Endothelial cell of umbilical vein (primary cell): Measurements from ENCODE around the gene HPX. TPM values are rescaled to one million over a fixed set of nuclear protein-coding genes. Genes with fewer than 3 reads are reported as not detected.

Experiments used
- BruUV-seq: library from RNA; stranded (reverse); fragments of 400-500 nt; replicated peaks from 2 replicates; lab custom pipeline; 2021; lab: Mats Ljungman, UMichigan
- CTCF ChIA-PET: fragments of 300-600, 350-600 bp; sonication (Branson Sonifier 250); formaldehyde crosslinking; loops from one replicate; lab custom pipeline; 2021; ENCODE audit warnings: antibody characterized with exemption, inconsistent platforms; lab: Charles Lee
- POLR2A ChIA-PET: fragments of 300-600, 350-600 bp; sonication (Branson Sonifier 250); formaldehyde crosslinking; loops from one replicate; lab custom pipeline; 2021; ENCODE audit warnings: antibody characterized with exemption, inconsistent platforms; lab: Charles Lee
- DNase-seq: peaks from one replicate; pipeline ENCODE4 v3.0.0-alpha.2; 2011; ENCODE audit warnings: low read depth, low spot score
- FAIRE-seq: peaks from 2 replicates; lab custom pipeline; 2011; peaks lifted over from hg19 to GRCh38; lab: Jason Lieb, UNC
- H2AFZ ChIP-seq: 2 replicates; pipeline ENCODE4 v1.6.0; 2012; ENCODE audit warnings: low read depth, low read length, control low read depth, inconsistent platforms
- H3K27ac ChIP-seq: 2 replicates; pipeline ENCODE4 v1.5.1; 2011; ENCODE audit warnings: low read depth, mild to moderate bottlenecking, control low read depth, low read length, moderate library complexity; ENCODE audit not compliant: insufficient read depth
- H3K27me3 ChIP-seq, 2 experiments: 2 replicates each; pipeline versions ENCODE4 v1.6.0 to v1.6.1; 2011; ENCODE audit warnings: low read length in 2 of 2, mixed read lengths in 1 of 2; ENCODE audit not compliant: control insufficient read depth in 2 of 2, insufficient read depth in 2 of 2
- H3K36me3 ChIP-seq, 2 experiments: 2 replicates in 1 of 2; 3 replicates in 1 of 2; pipeline ENCODE4 v1.5.1; 2011; ENCODE audit warnings: low read length in 2 of 2, mild to moderate bottlenecking in 1 of 2, moderate library complexity in 1 of 2; ENCODE audit not compliant: control insufficient read depth in 2 of 2, insufficient read depth in 2 of 2; ENCODE audit errors: extremely low read depth in 1 of 2
- H3K4me1 ChIP-seq: 3 replicates; pipeline ENCODE4 v1.5.1; 2011; ENCODE audit warnings: mild to moderate bottlenecking, low read length; ENCODE audit not compliant: control insufficient read depth, insufficient read depth; ENCODE audit errors: extremely low read depth
- H3K4me2 ChIP-seq: 2 replicates; pipeline ENCODE4 v1.6.1; 2011; ENCODE audit warnings: low read length, control low read depth, mixed read lengths; ENCODE audit not compliant: insufficient read depth
- H3K4me3 ChIP-seq, 3 experiments: fragments of 200-600 bp in 1 of 3; sonication (generic), shearing (Covaris generic) in 1 of 3; replicated peaks in 1 of 3; 2 replicates each; pipeline ENCODE4 v1.5.1; 2011 to 2016; ENCODE audit warnings: control low read depth in 3 of 3, low read length in 3 of 3, mild to moderate bottlenecking in 2 of 3, inconsistent platforms in 1 of 3, low read depth in 1 of 3, moderate library complexity in 1 of 3; ENCODE audit not compliant: insufficient read depth in 1 of 3
- H3K79me2 ChIP-seq: 2 replicates; pipeline ENCODE4 v1.6.0; 2012; ENCODE audit warnings: low read length, inconsistent platforms; ENCODE audit not compliant: control insufficient read depth, insufficient read depth
- H3K9ac ChIP-seq: replicated peaks from 2 replicates; pipeline ENCODE3; 2011; ENCODE audit warnings: low read length, control low read depth; ENCODE audit not compliant: insufficient read depth; ENCODE audit errors: extremely low read depth
- H3K9me1 ChIP-seq: replicated peaks from 3 replicates; pipeline ENCODE4 v1.6.0; 2011; ENCODE audit warnings: mild to moderate bottlenecking, low read length; ENCODE audit not compliant: control insufficient read depth, insufficient read depth; ENCODE audit errors: extremely low read depth
- H3K9me3 ChIP-seq: replicated peaks from 2 replicates; pipeline ENCODE4 v1.5.1; 2012; ENCODE audit warnings: low read length, inconsistent platforms; ENCODE audit not compliant: control insufficient read depth, insufficient read depth
- H4K20me1 ChIP-seq: replicated peaks from 2 replicates; pipeline ENCODE3; 2011; ENCODE audit warnings: mild to moderate bottlenecking, low read length; ENCODE audit not compliant: control insufficient read depth, insufficient read depth; ENCODE audit errors: extremely low read depth
- EZH2 ChIP-seq: IDR thresholded peaks from 2 replicates; pipeline ENCODE4 v1.6.1; 2012; ENCODE audit warnings: borderline replicate concordance, low read depth, mild to moderate bottlenecking, moderate library complexity, low read length, inconsistent platforms; ENCODE audit not compliant: severe bottlenecking
- FOS ChIP-seq: IDR thresholded peaks from 2 replicates; pipeline ENCODE4 v1.6.1; 2011; ENCODE audit warnings: mild to moderate bottlenecking, low read length, moderate library complexity, borderline replicate concordance; ENCODE audit not compliant: insufficient read depth
- GATA2 ChIP-seq: IDR thresholded peaks from 2 replicates; pipeline ENCODE4 v1.7.0; 2011; ENCODE audit warnings: low read depth, mild to moderate bottlenecking, moderate library complexity, mixed read lengths, low read length; ENCODE audit not compliant: insufficient read length, insufficient read depth
- JUN ChIP-seq: IDR thresholded peaks from 2 replicates; pipeline ENCODE4 v1.6.1; 2011; ENCODE audit warnings: borderline replicate concordance, low read depth; ENCODE audit not compliant: insufficient read length, insufficient read depth
- MYC ChIP-seq: IDR thresholded peaks from one replicate; pipeline ENCODE4 v1.6.1; 2011; ENCODE audit warnings: mild to moderate bottlenecking, low read depth, low read length
- POLR2A ChIP-seq: IDR thresholded peaks from 2 replicates; pipeline ENCODE4 v1.6.1; 2012; ENCODE audit warnings: low read depth, mild to moderate bottlenecking, control low read depth, low read length
- POLR2AphosphoS5 ChIP-seq: IDR thresholded peaks from 2 replicates; pipeline ENCODE4 v1.6.1; 2012; ENCODE audit warnings: low read depth, mild to moderate bottlenecking, control low read depth, low read length, moderate library complexity; ENCODE audit not compliant: insufficient read depth
- dilution Hi-C: fragments of 300-500 bp; cut with MboI; formaldehyde crosslinking; loops from one replicate; pipeline ENCODE4 v1.15.0; 2019; ENCODE audit warnings: low sequenced_read_pairs; ENCODE audit not compliant: extremely low pct_ligation_motif_present
- intact Hi-C: fragments of 100-400 bp; cut with micrococcal nuclease; formaldehyde crosslinking; loops from one replicate; pipeline ENCODE4 v1.10.0; 2022
- polyA plus RNA-seq, 4 experiments: library from polyadenylated mRNA; depleted of rRNA in 3 of 4; stranded (reverse) in 3 of 4; unstranded in 1 of 4; fragments of >200 nt; gene quantifications; 2 replicates each; pipeline versions ENCODE4 v1.2.1 to v1.2.3, GENCODE V29; 2011 to 2012; ENCODE audit warnings: missing spikeins in 1 of 4
- total RNA-seq: library from RNA; stranded (reverse); gene quantifications from 2 replicates; pipeline ENCODE4 v1.2.3, GENCODE V29; 2021
- TF ChIP-seq, protein P1 (sequence below), 2 donors: IDR thresholded peaks; 1 replicate in 1 of 2; 2 replicates in 1 of 2; pipeline ENCODE4 v1.5.1; 2011; ENCODE audit warnings: low read length in 2 of 2, mild to moderate bottlenecking in 2 of 2, moderate library complexity in 2 of 2, control low read depth in 1 of 2, inconsistent platforms in 1 of 2, low read depth in 1 of 2; ENCODE audit not compliant: insufficient read depth in 1 of 2; ENCODE audit errors: extremely low read depth in 1 of 2
- TF ChIP-seq, protein P2 (sequence below): IDR thresholded peaks from 2 replicates; pipeline ENCODE4 v1.6.1; 2011; ENCODE audit not compliant: insufficient read depth, insufficient read length

Gene HPX
- total and polyA plus RNA-seq, 2 donors (not counting 3 experiments of a cell fraction or from before 2014, with no cell fraction given), result 1.3 to 1.5 TPM

DNA sequence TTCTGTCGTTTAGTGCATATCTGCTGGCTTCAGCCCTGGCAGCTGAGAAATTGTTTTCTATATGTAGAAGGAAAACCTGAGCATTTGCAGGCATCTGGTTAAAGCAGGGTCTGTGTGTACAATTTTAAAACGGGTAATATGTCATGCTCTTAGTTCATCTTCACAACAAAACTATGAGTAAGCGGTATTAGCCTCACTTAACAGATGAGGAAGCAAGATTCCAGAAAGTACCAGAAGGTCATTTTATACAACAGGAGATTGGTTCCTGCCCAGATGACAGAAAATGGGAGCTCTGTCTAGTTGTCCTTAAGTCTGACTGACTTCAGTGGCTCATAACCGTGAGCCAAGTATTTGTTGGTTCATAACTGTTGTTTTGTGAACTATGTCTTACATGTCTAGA is 41.7 kb upstream of the HPX start:
- H3K27me3 ChIP-seq, result no peaks in the 10 kb centered on the region
- no peaks in the 10 kb centered on the region for H4K20me1 ChIP-seq
- POLR2A ChIA-PET, result interaction anchor here (1.5 to 1.6 kb wide), 2 partner anchors 10 to 13 kb away, joined by 4 to 8 read pairs; no protein-coding TSS in a partner anchor
- no peak for TF ChIP-seq POLR2AphosphoS5
- intact Hi-C loops (no loop called here), dilution Hi-C loops (no loop called here)
- FAIRE-seq (no peak), DNase-seq (no peak)
- H3K4me1 ChIP-seq, result peaks cover 18% of the 10 kb centered on the region
- peaks cover 36% of the 10 kb centered on the region for H3K79me2 ChIP-seq
- H3K4me2 ChIP-seq, result peak overlapping the region; percentile 77
- no peak overlapping the region for H2AFZ ChIP-seq
- BruUV-seq, result no TSS peak
- CTCF ChIA-PET, result interaction anchor here (0.9 to 2.6 kb wide), 4 partner anchors 49 to 201 kb away, joined by 3 to 28 read pairs (median 9); partner anchors contain the start of genes MRPL17 and SMPD1
- H3K9me3 ChIP-seq, result no peaks in the 10 kb centered on the region
- H3K9me1 ChIP-seq, result no peaks in the 10 kb centered on the region
- peak overlapping the region; percentile 70 for H3K9ac ChIP-seq
- H3K27ac ChIP-seq, result peak overlapping the region; percentile 72
- H3K4me3 ChIP-seq, result peak overlapping the region in 2 of 3 experiments; percentile 57 to 65
- peaks cover 6 to 16% of the 10 kb centered on the region in 2 experiments for H3K36me3 ChIP-seq

DNA sequence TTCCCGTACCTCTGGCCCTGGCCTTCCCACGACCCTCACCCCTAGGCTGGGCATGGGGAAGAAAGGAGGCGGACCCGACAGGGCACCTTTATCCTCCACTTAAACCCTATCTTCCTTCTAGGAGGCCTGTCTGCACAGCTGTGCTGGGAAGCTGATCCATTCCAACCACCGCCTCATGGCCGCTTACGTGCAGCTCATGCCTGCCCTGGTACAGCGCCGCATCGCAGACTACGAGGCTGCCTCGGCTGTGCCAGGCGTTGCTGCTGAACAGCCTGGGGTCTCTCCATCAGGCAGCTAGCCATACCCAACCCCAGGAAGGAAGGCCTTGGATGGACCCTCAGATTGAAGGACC is 41.1 kb upstream of the HPX start:
- intact Hi-C loops, result loop anchor here (1.0 to 2.0 kb wide), 7 partner anchors 9 to 213 kb away; partner anchors contain the start of genes APBB1, MRPL17, SMPD1 and TAF10
- Histone ChIP-seq H3K9me3 (no peaks in the 10 kb centered on the region), H3K9ac (peak overlapping the region; percentile 70), H3K4me3 (peak overlapping the region; percentile 3 to 65 (median 57)), H3K9me1 (no peaks in the 10 kb centered on the region), H3K27me3 (no peaks in the 10 kb centered on the region), H3K4me1 (peaks cover 18% of the 10 kb centered on the region), H4K20me1 (no peaks in the 10 kb centered on the region), H3K4me2 (peak overlapping the region; percentile 77), H3K27ac (peak overlapping the region; percentile 72), H3K79me2 (peaks cover 36% of the 10 kb centered on the region), H3K36me3 (peaks cover 7 to 21% of the 10 kb centered on the region in 2 experiments), H2AFZ (no peak overlapping the region)
- dilution Hi-C loops, result no loop called here
- DNase-seq, result no peak
- POLR2A ChIA-PET, result interaction anchor here (1.3 to 1.6 kb wide), 3 partner anchors 9 to 103 kb away, joined by 4 to 8 read pairs (median 4); no protein-coding TSS in a partner anchor
- BruUV-seq, result no TSS peak
- TF ChIP-seq EZH2, result no peak
- no peak for TF ChIP-seq FOS
- TF ChIP-seq, protein P1, sequence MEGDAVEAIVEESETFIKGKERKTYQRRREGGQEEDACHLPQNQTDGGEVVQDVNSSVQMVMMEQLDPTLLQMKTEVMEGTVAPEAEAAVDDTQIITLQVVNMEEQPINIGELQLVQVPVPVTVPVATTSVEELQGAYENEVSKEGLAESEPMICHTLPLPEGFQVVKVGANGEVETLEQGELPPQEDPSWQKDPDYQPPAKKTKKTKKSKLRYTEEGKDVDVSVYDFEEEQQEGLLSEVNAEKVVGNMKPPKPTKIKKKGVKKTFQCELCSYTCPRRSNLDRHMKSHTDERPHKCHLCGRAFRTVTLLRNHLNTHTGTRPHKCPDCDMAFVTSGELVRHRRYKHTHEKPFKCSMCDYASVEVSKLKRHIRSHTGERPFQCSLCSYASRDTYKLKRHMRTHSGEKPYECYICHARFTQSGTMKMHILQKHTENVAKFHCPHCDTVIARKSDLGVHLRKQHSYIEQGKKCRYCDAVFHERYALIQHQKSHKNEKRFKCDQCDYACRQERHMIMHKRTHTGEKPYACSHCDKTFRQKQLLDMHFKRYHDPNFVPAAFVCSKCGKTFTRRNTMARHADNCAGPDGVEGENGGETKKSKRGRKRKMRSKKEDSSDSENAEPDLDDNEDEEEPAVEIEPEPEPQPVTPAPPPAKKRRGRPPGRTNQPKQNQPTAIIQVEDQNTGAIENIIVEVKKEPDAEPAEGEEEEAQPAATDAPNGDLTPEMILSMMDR (IDR thresholded peaks at IDR 0.05; ENCODE audit: extremely low read depth in 1 of 2, insufficient read depth in 1 of 2, low read depth in 1 of 2, low read length in 2 of 2), result no peak
- TF ChIP-seq, protein P2, sequence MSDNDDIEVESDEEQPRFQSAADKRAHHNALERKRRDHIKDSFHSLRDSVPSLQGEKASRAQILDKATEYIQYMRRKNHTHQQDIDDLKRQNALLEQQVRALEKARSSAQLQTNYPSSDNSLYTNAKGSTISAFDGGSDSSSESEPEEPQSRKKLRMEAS, result no peak
- no peak for TF ChIP-seq GATA2
- TF ChIP-seq POLR2A, result no peak
- TF ChIP-seq POLR2AphosphoS5, result no peak
- no peak for TF ChIP-seq JUN
- no peak for TF ChIP-seq MYC
- no peak for FAIRE-seq
- CTCF ChIA-PET, result interaction anchor here (0.8 to 2.6 kb wide), 13 partner anchors 8 to 275 kb away, joined by 3 to 28 read pairs (median 5); partner anchors contain the start of gene MRPL17
